ENCODE measurements around the gene NELL2.

NELL2 gene

GRCh38 chr12:44465139-44465538, 411.0 kb downstream of the NELL2 start:
- H3K9me3 ChIP-seq (ENCODE audit: control insufficient read depth, low read length) = no peaks in the 10 kb centered on the region
- H3K36me3 ChIP-seq (ENCODE audit: control insufficient read depth in 1 of 2, insufficient read depth in 2 of 2, low read depth in 1 of 2, low read length in 2 of 2) = no peaks in the 10 kb centered on the region
- H2AFZ ChIP-seq (ENCODE audit: low read depth, low read length) = no peak overlapping the region
- no peak overlapping the region for H2BK15ac ChIP-seq (ENCODE audit: low read depth, poor library complexity, severe bottlenecking)
- H3K4me2 ChIP-seq (ENCODE audit: low read length, poor library complexity, severe bottlenecking) = no peak overlapping the region
- no peaks in the 10 kb centered on the region for H3K27me3 ChIP-seq (ENCODE audit: control insufficient read depth in 1 of 2, insufficient read depth in 1 of 2, low read length in 2 of 2)
- no peak overlapping the region for H4K8ac ChIP-seq (ENCODE audit: low read length)
- H3K27ac ChIP-seq (ENCODE audit: low read length, poor library complexity, severe bottlenecking) = no peak overlapping the region
- no peak overlapping the region for H3K14ac ChIP-seq (ENCODE audit: low read length in 2 of 2)
- H3K79me1 ChIP-seq (replicated peaks; ENCODE audit: low read length, poor library complexity, severe bottlenecking) = no peaks in the 10 kb centered on the region
- H3K18ac ChIP-seq (ENCODE audit: low read depth in 1 of 2, low read length in 2 of 2) = no peak overlapping the region
- no peak overlapping the region for H2AK5ac ChIP-seq (ENCODE audit: low read length, severe bottlenecking)
- no peak overlapping the region for H2BK12ac ChIP-seq (ENCODE audit: low read length in 2 of 2)
- WGBS = 67% methylated on average over 2 of the region's 2 CpGs
- H4K91ac ChIP-seq (ENCODE audit: low read length) = no peak overlapping the region
- no peaks in the 10 kb centered on the region for H3K4me1 ChIP-seq (ENCODE audit: control insufficient read depth, insufficient read depth, low read depth, low read length)
- H3K23ac ChIP-seq (ENCODE audit: low read length in 2 of 2) = no peak overlapping the region
- no peak overlapping the region for H2BK120ac ChIP-seq (ENCODE audit: low read depth, low read length)
- no peak overlapping the region for H2BK5ac ChIP-seq (ENCODE audit: low read depth, low read length, poor library complexity, severe bottlenecking)
- DNase-seq = no peak
- no peak overlapping the region for H3K9ac ChIP-seq (ENCODE audit: low read length)
- no peak overlapping the region for H3K4ac ChIP-seq (ENCODE audit: low read depth in 1 of 2, low read length in 2 of 2)
- no peak overlapping the region for H3K4me3 ChIP-seq (ENCODE audit: insufficient read depth in 1 of 2, low read depth in 1 of 2, low read length in 2 of 2)

- Histone ChIP-seq H3K79me1 (replicated peaks; ENCODE audit: low read length, poor library complexity, severe bottlenecking) (no peaks in the 10 kb centered on the region), H2BK12ac (ENCODE audit: low read length in 2 of 2) (no peak overlapping the region)
Observed at GRCh38 chr12:44464180-44464579, 411.9 kb downstream of the NELL2 start.

GRCh38 chr12:44462729-44463128, 413.4 kb downstream of the NELL2 start:
- Histone ChIP-seq H4K91ac (ENCODE audit: low read length) (no peak overlapping the region), H3K4me2 (ENCODE audit: low read length, poor library complexity, severe bottlenecking) (no peak overlapping the region), H2BK12ac (ENCODE audit: low read length in 2 of 2) (no peak overlapping the region), H2BK15ac (ENCODE audit: low read depth, poor library complexity, severe bottlenecking) (no peak overlapping the region), H3K36me3 (ENCODE audit: control insufficient read depth in 1 of 2, insufficient read depth in 2 of 2, low read depth in 1 of 2, low read length in 2 of 2) (no peaks in the 10 kb centered on the region), H2AFZ (ENCODE audit: low read depth, low read length) (no peak overlapping the region), H3K4me3 (ENCODE audit: insufficient read depth in 1 of 2, low read depth in 1 of 2, low read length in 2 of 2) (no peak overlapping the region), H4K8ac (ENCODE audit: low read length) (no peak overlapping the region), H2BK5ac (ENCODE audit: low read depth, low read length, poor library complexity, severe bottlenecking) (no peak overlapping the region), H2AK5ac (ENCODE audit: low read length, severe bottlenecking) (no peak overlapping the region), H3K9me3 (ENCODE audit: control insufficient read depth, low read length) (no peaks in the 10 kb centered on the region), H3K14ac (ENCODE audit: low read length in 2 of 2) (no peak overlapping the region), H3K27ac (ENCODE audit: low read length, poor library complexity, severe bottlenecking) (no peak overlapping the region), H3K4ac (ENCODE audit: low read depth in 1 of 2, low read length in 2 of 2) (no peak overlapping the region), H3K23ac (ENCODE audit: low read length in 2 of 2) (no peak overlapping the region), H2BK120ac (ENCODE audit: low read depth, low read length) (no peak overlapping the region), H3K18ac (ENCODE audit: low read depth in 1 of 2, low read length in 2 of 2) (no peak overlapping the region), H3K79me1 (replicated peaks; ENCODE audit: low read length, poor library complexity, severe bottlenecking) (no peaks in the 10 kb centered on the region), H3K27me3 (ENCODE audit: control insufficient read depth in 1 of 2, insufficient read depth in 1 of 2, low read length in 2 of 2) (no peaks in the 10 kb centered on the region), H3K4me1 (ENCODE audit: control insufficient read depth, insufficient read depth, low read depth, low read length) (no peaks in the 10 kb centered on the region), H3K9ac (ENCODE audit: low read length) (no peak overlapping the region)
- no peak for DNase-seq

More at GRCh38 chr12:44464180-44464579, 411.9 kb downstream of the NELL2 start:
- DNase-seq = no peak
- H3K27ac ChIP-seq (ENCODE audit: low read length, poor library complexity, severe bottlenecking) = no peak overlapping the region
- H2AFZ ChIP-seq (ENCODE audit: low read depth, low read length) = no peak overlapping the region
- H3K4me1 ChIP-seq (ENCODE audit: control insufficient read depth, insufficient read depth, low read depth, low read length) = no peaks in the 10 kb centered on the region
- WGBS = 80% methylated on average over 2 of the region's 2 CpGs
- no peak overlapping the region for H2AK5ac ChIP-seq (ENCODE audit: low read length, severe bottlenecking)
- no peak overlapping the region for H3K9ac ChIP-seq (ENCODE audit: low read length)
- H2BK120ac ChIP-seq (ENCODE audit: low read depth, low read length) = no peak overlapping the region
- H2BK5ac ChIP-seq (ENCODE audit: low read depth, low read length, poor library complexity, severe bottlenecking) = no peak overlapping the region
- no peak overlapping the region for H2BK15ac ChIP-seq (ENCODE audit: low read depth, poor library complexity, severe bottlenecking)
- no peak overlapping the region for H3K14ac ChIP-seq (ENCODE audit: low read length in 2 of 2)
- H4K8ac ChIP-seq (ENCODE audit: low read length) = no peak overlapping the region
- H3K23ac ChIP-seq (ENCODE audit: low read length in 2 of 2) = no peak overlapping the region
- no peak overlapping the region for H3K4ac ChIP-seq (ENCODE audit: low read depth in 1 of 2, low read length in 2 of 2)
- H3K4me2 ChIP-seq (ENCODE audit: low read length, poor library complexity, severe bottlenecking) = no peak overlapping the region
- H4K91ac ChIP-seq (ENCODE audit: low read length) = no peak overlapping the region
- no peaks in the 10 kb centered on the region for H3K36me3 ChIP-seq (ENCODE audit: control insufficient read depth in 1 of 2, insufficient read depth in 2 of 2, low read depth in 1 of 2, low read length in 2 of 2)
- H3K18ac ChIP-seq (ENCODE audit: low read depth in 1 of 2, low read length in 2 of 2) = no peak overlapping the region
- no peak overlapping the region for H3K4me3 ChIP-seq (ENCODE audit: insufficient read depth in 1 of 2, low read depth in 1 of 2, low read length in 2 of 2)
- H3K9me3 ChIP-seq (ENCODE audit: control insufficient read depth, low read length) = no peaks in the 10 kb centered on the region
- no peaks in the 10 kb centered on the region for H3K27me3 ChIP-seq (ENCODE audit: control insufficient read depth in 1 of 2, insufficient read depth in 1 of 2, low read length in 2 of 2)

GRCh38 chr12:44460261-44460660, 415.9 kb downstream of the NELL2 start:
- H2BK15ac ChIP-seq (ENCODE audit: low read depth, poor library complexity, severe bottlenecking) = no peak overlapping the region
- DNase-seq = no peak
- no peak overlapping the region for H3K23ac ChIP-seq (ENCODE audit: low read length in 2 of 2)
- H3K9ac ChIP-seq (ENCODE audit: low read length) = no peak overlapping the region
- no peak overlapping the region for H2BK12ac ChIP-seq (ENCODE audit: low read length in 2 of 2)
- no peaks in the 10 kb centered on the region for H3K79me1 ChIP-seq (replicated peaks; ENCODE audit: low read length, poor library complexity, severe bottlenecking)
- no peak overlapping the region for H3K27ac ChIP-seq (ENCODE audit: low read length, poor library complexity, severe bottlenecking)
- H3K4me3 ChIP-seq (ENCODE audit: insufficient read depth in 1 of 2, low read depth in 1 of 2, low read length in 2 of 2) = no peak overlapping the region
- no peak overlapping the region for H3K14ac ChIP-seq (ENCODE audit: low read length in 2 of 2)
- H3K27me3 ChIP-seq (ENCODE audit: control insufficient read depth in 1 of 2, insufficient read depth in 1 of 2, low read length in 2 of 2) = no peaks in the 10 kb centered on the region
- H2AK5ac ChIP-seq (ENCODE audit: low read length, severe bottlenecking) = no peak overlapping the region
- H3K18ac ChIP-seq (ENCODE audit: low read depth in 1 of 2, low read length in 2 of 2) = no peak overlapping the region
- H3K4me1 ChIP-seq (ENCODE audit: control insufficient read depth, insufficient read depth, low read depth, low read length) = no peaks in the 10 kb centered on the region
- no peak overlapping the region for H2BK5ac ChIP-seq (ENCODE audit: low read depth, low read length, poor library complexity, severe bottlenecking)
- H4K8ac ChIP-seq (ENCODE audit: low read length) = no peak overlapping the region
- WGBS = 60% methylated on average over 2 of the region's 3 CpGs
- H4K91ac ChIP-seq (ENCODE audit: low read length) = no peak overlapping the region
- no peaks in the 10 kb centered on the region for H3K36me3 ChIP-seq (ENCODE audit: control insufficient read depth in 1 of 2, insufficient read depth in 2 of 2, low read depth in 1 of 2, low read length in 2 of 2)
- H3K4ac ChIP-seq (ENCODE audit: low read depth in 1 of 2, low read length in 2 of 2) = no peak overlapping the region
- H2AFZ ChIP-seq (ENCODE audit: low read depth, low read length) = no peak overlapping the region
- H3K4me2 ChIP-seq (ENCODE audit: low read length, poor library complexity, severe bottlenecking) = no peak overlapping the region
- H3K9me3 ChIP-seq (ENCODE audit: control insufficient read depth, low read length) = no peaks in the 10 kb centered on the region
- H2BK120ac ChIP-seq (ENCODE audit: low read depth, low read length) = no peak overlapping the region

All from mesenchymal stem cell (in vitro differentiated cells and primary cell).